T-cell (primary cell): ENCODE results near the gene EVI5. TPM values are rescaled to one million over a fixed set of nuclear protein-coding genes. Genes with fewer than 3 reads are reported as not detected.
A peak's percentile ranks its signal among the peaks of the same experiment; 100 is the strongest.

ENCODE experiments used
- ATAC-seq, 4 experiments: fragments of 200-7000 bp in 3 of 4; fragments of 150-1000 bp in 1 of 4; cut with Tn5 transposase; replicated peaks in 1 of 4; 1 replicate in 3 of 4; 2 replicates in 1 of 4; pipeline ENCODE4 v1.10.0; 2021; ENCODE audit warnings: moderate library complexity in 3 of 4, mild to moderate bottlenecking in 2 of 4, moderate number of reproducible peaks in 1 of 4
- CTCF ChIA-PET, 2 donors: fragments of 300-600 bp; sonication (Branson Sonifier 250); formaldehyde crosslinking; loops; one replicate each; lab custom pipeline; 2022; ENCODE audit warnings: antibody characterized with exemption in 2 of 2; lab: Charles Lee
- POLR2A ChIA-PET, 2 donors: fragments of 300-600 bp; sonication (Branson Sonifier 250); formaldehyde crosslinking; loops; one replicate each; lab custom pipeline; 2022; ENCODE audit warnings: antibody characterized with exemption in 2 of 2; lab: Charles Lee
- DNase-seq, 35 experiments: peaks; one replicate each; pipeline versions ENCODE4 v3.0.0 to v3.0.0-alpha.2; 2013 to 2023
- H3K27ac ChIP-seq: one replicate; pipeline ENCODE4 v1.5.1; 2013; ENCODE audit warnings: low read length
- H3K27me3 ChIP-seq, 2 experiments: replicated peaks in 1 of 2; 1 replicate in 1 of 2; 2 replicates in 1 of 2; pipeline versions ENCODE4 v1.6.1 to v1.7.0; 2013; ENCODE audit warnings: low read length in 1 of 2, mixed read lengths in 1 of 2; ENCODE audit not compliant: control insufficient read depth in 2 of 2, insufficient read depth in 2 of 2; ENCODE audit errors: extremely low read depth in 1 of 2
- H3K36me3 ChIP-seq, 2 donors: 1 replicate in 1 of 2; 2 replicates in 1 of 2; pipeline versions ENCODE4 v1.6.1 to v1.7.0; 2013; ENCODE audit warnings: low read length in 1 of 2; ENCODE audit not compliant: control insufficient read depth in 2 of 2, insufficient read depth in 1 of 2; ENCODE audit errors: extremely low read depth in 1 of 2
- H3K4me1 ChIP-seq, 2 experiments: 1 replicate in 1 of 2; 2 replicates in 1 of 2; pipeline versions ENCODE4 v1.6.1 to v1.7.0; 2013; ENCODE audit warnings: low read length in 2 of 2, mixed read lengths in 1 of 2; ENCODE audit not compliant: insufficient read depth in 2 of 2, control insufficient read depth in 1 of 2; ENCODE audit errors: extremely low read depth in 1 of 2
- H3K4me3 ChIP-seq, 2 donors: 1 replicate in 1 of 2; 2 replicates in 1 of 2; pipeline versions ENCODE4 v1.5.1 to v1.7.0; 2013; ENCODE audit warnings: mild to moderate bottlenecking in 2 of 2, low read length in 1 of 2, moderate library complexity in 1 of 2; ENCODE audit not compliant: control insufficient read depth in 1 of 2; ENCODE audit errors: extremely low read depth in 1 of 2
- H3K9me3 ChIP-seq: 2 replicates; pipeline ENCODE4 v1.7.0; 2013
- H3K27ac Mint-ChIP-seq, 2 donors: one replicate each; pipeline ENCODE4 v1.8.0; 2020 to 2021; ENCODE audit warnings: mild to moderate bottlenecking in 2 of 2, mixed read lengths in 2 of 2
- H3K27me3 Mint-ChIP-seq, 2 donors: one replicate each; pipeline ENCODE4 v1.8.0; 2021 to 2022; ENCODE audit warnings: mixed read lengths in 2 of 2
- H3K36me3 Mint-ChIP-seq: one replicate; pipeline ENCODE4 v1.8.0; 2021; ENCODE audit warnings: mixed read lengths
- H3K4me1 Mint-ChIP-seq, 3 donors: one replicate each; pipeline ENCODE4 v1.8.0; 2020 to 2022; ENCODE audit warnings: mixed read lengths in 3 of 3, mild to moderate bottlenecking in 1 of 3
- H3K4me3 Mint-ChIP-seq, 3 donors: one replicate each; pipeline ENCODE4 v1.8.0; 2020 to 2022; ENCODE audit warnings: mild to moderate bottlenecking in 3 of 3, mixed read lengths in 3 of 3, moderate library complexity in 3 of 3
- H3K9me3 Mint-ChIP-seq, 3 donors: one replicate each; pipeline ENCODE4 v1.8.0; 2020 to 2022; ENCODE audit warnings: mixed read lengths in 3 of 3
- WGBS: methylation state at CpG from one replicate; pipeline ENCODE4 v1.1.5; 2013; ENCODE audit warnings: missing lambda C conversion rate; ENCODE audit not compliant: insufficient coverage; 5-methylcytosine and 5-hydroxymethylcytosine counted together
- total RNA-seq, 35 experiments: library from RNA in 6 of 35; stranded (reverse) in 6 of 35; fragments of 120-200 nt in 1 of 35; gene quantifications; one replicate each; pipeline versions ENCODE4 v1.2.1 to v1.2.4 and lab custom pipeline; 2013 to 2026

EVI5 gene
- total RNA-seq, 5 donors from 2014 or later (not counting 1 experiment from before 2014, with no cell fraction given) = 1.5 to 2.4 (median 2.0) TPM

GRCh38 chr1:92556350-92556749 is 228.6 kb downstream of the EVI5 start:
- H3K4me1 Mint-ChIP-seq = peaks cover 5 to 14% (median 10%) of the 10 kb centered on the region in 3 donors
- H3K27me3 Mint-ChIP-seq = no peaks in the 10 kb centered on the region
- no peaks in the 10 kb centered on the region for H3K9me3 ChIP-seq
- no peaks in the 10 kb centered on the region for H3K36me3 ChIP-seq
- ChIA-PET POLR2A (interaction anchor here (0.6 kb wide), 3 partner anchors 39 to 106 kb away, joined by 3 to 5 read pairs (median 3); no protein-coding TSS in a partner anchor), CTCF (interaction anchor here in 1 of 2 donors (0.6 kb wide), 1 partner anchor 1921 kb away, joined by 4 read pairs; no protein-coding TSS in a partner anchor)
- H3K4me3 Mint-ChIP-seq = no peak overlapping the region
- H3K36me3 Mint-ChIP-seq = no peaks in the 10 kb centered on the region
- ATAC-seq (no peak), DNase-seq (no peak)
- no peak overlapping the region for H3K27ac ChIP-seq
- H3K4me1 ChIP-seq = no peaks in the 10 kb centered on the region
- H3K27me3 ChIP-seq = no peaks in the 10 kb centered on the region
- H3K9me3 Mint-ChIP-seq = no peaks in the 10 kb centered on the region
- no CpG with 5 or more reads among the region's 1 CpG for WGBS
- H3K4me3 ChIP-seq = no peak overlapping the region
- no peak overlapping the region for H3K27ac Mint-ChIP-seq

GRCh38 chr1:92554216-92554615 is 230.7 kb downstream of the EVI5 start:
- Histone ChIP-seq H3K9me3 (no peaks in the 10 kb centered on the region), H3K36me3 (no peaks in the 10 kb centered on the region), H3K27ac (no peak overlapping the region), H3K4me3 (no peak overlapping the region), H3K27me3 (no peaks in the 10 kb centered on the region), H3K4me1 (no peaks in the 10 kb centered on the region)
- POLR2A ChIA-PET = interaction anchor here in 1 of 2 donors (0.5 kb wide), 1 partner anchor 528 kb away, joined by 3 read pairs; no protein-coding TSS in a partner anchor
- no peaks in the 10 kb centered on the region for H3K27me3 Mint-ChIP-seq
- H3K4me1 Mint-ChIP-seq = peaks cover 6 to 14% (median 10%) of the 10 kb centered on the region in 3 donors
- DNase-seq (no peak), ATAC-seq (no peak)
- no peaks in the 10 kb centered on the region for H3K36me3 Mint-ChIP-seq
- CTCF ChIA-PET = interaction anchor here (0.6 to 1.0 kb wide), 4 partner anchors 10 to 666 kb away, joined by 3 to 4 read pairs (median 3); no protein-coding TSS in a partner anchor
- 100% methylated on average over 1 of the region's 3 CpGs for WGBS
- H3K27ac Mint-ChIP-seq = no peak overlapping the region
- no peak overlapping the region for H3K4me3 Mint-ChIP-seq
- no peaks in the 10 kb centered on the region for H3K9me3 Mint-ChIP-seq

GRCh38 chr1:92551916-92552315 is 233.0 kb downstream of the EVI5 start:
- Mint-ChIP-seq H3K27ac (peak overlapping the region in 1 of 2 donors; percentile 6), H3K27me3 (no peaks in the 10 kb centered on the region), H3K4me1 (peaks cover 5 to 10% (median 6%) of the 10 kb centered on the region in 3 donors), H3K4me3 (no peak overlapping the region), H3K36me3 (no peaks in the 10 kb centered on the region), H3K9me3 (no peaks in the 10 kb centered on the region)
- H3K9me3 ChIP-seq = no peaks in the 10 kb centered on the region
- ChIA-PET CTCF (interaction anchor here (0.6 to 0.7 kb wide), 2 partner anchors 236 to 1630 kb away, joined by 4 to 5 read pairs; no protein-coding TSS in a partner anchor), POLR2A (interaction anchor here (0.5 to 0.6 kb wide), 5 partner anchors 11 to 505 kb away, joined by 3 to 9 read pairs (median 5); no protein-coding TSS in a partner anchor)
- H3K36me3 ChIP-seq = no peaks in the 10 kb centered on the region
- no peak overlapping the region for H3K27ac ChIP-seq
- 83% methylated on average over 1 of the region's 1 CpG for WGBS
- no peak for ATAC-seq
- no peaks in the 10 kb centered on the region for H3K4me1 ChIP-seq
- no peak for DNase-seq
- H3K4me3 ChIP-seq = no peak overlapping the region
- H3K27me3 ChIP-seq = no peaks in the 10 kb centered on the region

GRCh38 chr1:92544756-92545165 is 240.1 kb downstream of the EVI5 start:
- H3K36me3 Mint-ChIP-seq = no peaks in the 10 kb centered on the region
- Histone ChIP-seq H3K4me3 (no peak overlapping the region), H3K27me3 (no peaks in the 10 kb centered on the region), H3K9me3 (no peaks in the 10 kb centered on the region), H3K27ac (no peak overlapping the region), H3K36me3 (no peaks in the 10 kb centered on the region), H3K4me1 (peaks cover 0 to 5% of the 10 kb centered on the region in 2 experiments)
- peaks cover 10 to 14% (median 12%) of the 10 kb centered on the region in 3 donors for H3K4me1 Mint-ChIP-seq
- no CpG with 5 or more reads among the region's 2 CpGs for WGBS
- ATAC-seq (no peak), DNase-seq (no peak)
- H3K4me3 Mint-ChIP-seq = no peak overlapping the region
- H3K27ac Mint-ChIP-seq = no peak overlapping the region
- no peaks in the 10 kb centered on the region for H3K9me3 Mint-ChIP-seq
- ChIA-PET CTCF (interaction anchor here in 1 of 2 donors (0.6 kb wide), 1 partner anchor 38 kb away, joined by 4 read pairs; no protein-coding TSS in a partner anchor), POLR2A (no interaction called here)
- no peaks in the 10 kb centered on the region for H3K27me3 Mint-ChIP-seq

GRCh38 chr1:92543131-92544055 is 241.5 kb downstream of the EVI5 start:
- Histone ChIP-seq H3K36me3 (no peaks in the 10 kb centered on the region), H3K4me3 (no peak overlapping the region), H3K27ac (no peak overlapping the region), H3K4me1 (peaks cover 8 to 10% of the 10 kb centered on the region in 2 experiments), H3K27me3 (no peaks in the 10 kb centered on the region), H3K9me3 (no peaks in the 10 kb centered on the region)
- Mint-ChIP-seq H3K4me3 (no peak overlapping the region), H3K9me3 (no peaks in the 10 kb centered on the region), H3K36me3 (no peaks in the 10 kb centered on the region), H3K4me1 (peaks cover 19 to 24% (median 21%) of the 10 kb centered on the region in 3 donors), H3K27ac (no peak overlapping the region), H3K27me3 (no peaks in the 10 kb centered on the region)
- ChIA-PET POLR2A (no interaction called here), CTCF (no interaction called here)
- DNase-seq (no peak), ATAC-seq (no peak)
- WGBS = 75% methylated on average over 2 of the region's 9 CpGs

- H3K36me3 ChIP-seq = no peaks in the 10 kb centered on the region
- H3K9me3 ChIP-seq = no peaks in the 10 kb centered on the region
- peak overlapping the region; percentile 45 to 61 (median 60) for H3K4me3 Mint-ChIP-seq
- 8% methylated on average over 1 of the region's 2 CpGs for WGBS
- peak overlapping the region in 1 of 2 donors; percentile 1 for H3K4me3 ChIP-seq
- ChIA-PET POLR2A (interaction anchor here (0.5 to 0.6 kb wide), 2 partner anchors 49 to 856 kb away, joined by 3 read pairs; no protein-coding TSS in a partner anchor), CTCF (interaction anchor here (0.6 to 1.7 kb wide), 5 partner anchors 51 to 167 kb away, joined by 3 to 6 read pairs (median 3); no protein-coding TSS in a partner anchor)
- ATAC-seq = peak in 3 of 4 experiments; percentile 17 to 35 (median 28)
- H3K9me3 Mint-ChIP-seq = peaks cover 0 to 5% (median 0%) of the 10 kb centered on the region in 3 donors
- no peaks in the 10 kb centered on the region for H3K27me3 ChIP-seq
- peak overlapping the region; percentile 91 to 94 for H3K27ac Mint-ChIP-seq
- peak overlapping the region; percentile 68 for H3K27ac ChIP-seq
- peaks cover 9 to 29% of the 10 kb centered on the region in 2 experiments for H3K4me1 ChIP-seq
- DNase-seq = peak in 1 of 35 experiments; percentile 29
- no peaks in the 10 kb centered on the region for H3K36me3 Mint-ChIP-seq
- peaks cover 53 to 62% (median 57%) of the 10 kb centered on the region in 3 donors for H3K4me1 Mint-ChIP-seq
- H3K27me3 Mint-ChIP-seq = no peaks in the 10 kb centered on the region
Observed at GRCh38 chr1:92538413-92539061, 246.4 kb downstream of the EVI5 start.
